Transverse colon (tissue), 4 donors: ENCODE results near the gene RGS4. TPM values are rescaled to one million over a fixed set of nuclear protein-coding genes. Genes with fewer than 3 reads are reported as not detected.

ENCODE experiments used
- DNase-seq: peaks from one replicate; pipeline ENCODE4 v3.0.0-alpha.2; 2019
- H3K27ac ChIP-seq, 4 donors: fragments of 200-600 bp; sonication (generic); 2 replicates each; pipeline ENCODE4 v1.5.1; 2016 to 2018; ENCODE audit warnings: inconsistent platforms in 4 of 4
- H3K27me3 ChIP-seq: fragments of 200-600 bp; sonication (generic); 2 replicates; pipeline ENCODE4 v1.5.1; 2017; ENCODE audit warnings: inconsistent platforms
- H3K36me3 ChIP-seq, 4 donors: fragments of 200-600 bp; sonication (generic); 2 replicates each; pipeline ENCODE4 v1.5.1; 2017 to 2019; ENCODE audit warnings: inconsistent platforms in 4 of 4
- H3K4me1 ChIP-seq, 4 donors: fragments of 200-600 bp; sonication (generic); 2 replicates each; pipeline ENCODE4 v1.5.1; 2017 to 2020; ENCODE audit warnings: inconsistent platforms in 4 of 4
- H3K4me3 ChIP-seq, 4 donors: fragments of 200-600 bp; sonication (generic); 1 replicate in 1 of 4; 2 replicates in 3 of 4; pipeline versions ENCODE4 v1.5.1 to v1.6.1; 2017 to 2019; ENCODE audit warnings: inconsistent platforms in 4 of 4
- H3K9me3 ChIP-seq, 2 donors: fragments of 200-600 bp; sonication (generic); 2 replicates each; pipeline ENCODE4 v1.5.1; 2017 to 2019; ENCODE audit warnings: inconsistent platforms in 2 of 2
- CTCF ChIP-seq, 5 experiments: fragments of 200-600 bp in 3 of 5; fragments of 450-650 bp in 2 of 5; sonication (generic) in 3 of 5; IDR thresholded peaks; 1 replicate in 2 of 5; 2 replicates in 3 of 5; pipeline ENCODE4 v1.5.1; 2016 to 2017; ENCODE audit warnings: antibody characterized with exemption in 5 of 5, inconsistent platforms in 3 of 5, mild to moderate bottlenecking in 2 of 5, moderate library complexity in 1 of 5
- EP300 ChIP-seq: sonication (generic); formaldehyde crosslinking; IDR thresholded peaks from one replicate; pipeline ENCODE4 v1.6.1; 2017; ENCODE audit warnings: antibody characterized with exemption, low read depth
- POLR2A ChIP-seq: fragments of 450-650 bp; IDR thresholded peaks from one replicate; pipeline ENCODE4 v1.6.1; 2016; ENCODE audit warnings: antibody characterized with exemption, mild to moderate bottlenecking, moderate library complexity
- POLR2AphosphoS5 ChIP-seq, 3 donors: sonication (generic); formaldehyde crosslinking; IDR thresholded peaks; one replicate each; pipeline ENCODE4 v1.6.1; 2016; ENCODE audit warnings: antibody characterized with exemption in 3 of 3
- WGBS, 2 donors: methylation state at CpG; one replicate each; pipeline ENCODE4 v1.1.5; 2018; ENCODE audit warnings: low coverage in 1 of 2; 5-methylcytosine and 5-hydroxymethylcytosine counted together
- in situ Hi-C, 4 donors: fragments of 200-750 bp; cut with MboI; loops; one replicate each; pipeline versions ENCODE4 v1.15.0 to v1.15.1; 2017; ENCODE audit warnings: low sequenced_read_pairs in 3 of 4, low pct_ligation_motif_present in 1 of 4, low pct_unique_long_range_greater_than_20kb in 1 of 4
- intact Hi-C: fragments of 100-400 bp; cut with DNase I; formaldehyde crosslinking; loops from one replicate; pipeline ENCODE4 v1.15.1; 2023; ENCODE audit warnings: low total_unique reads
- total RNA-seq, 4 donors: library from RNA; depleted of rRNA; stranded (reverse); fragments of >200 nt; gene quantifications; one replicate each; pipeline ENCODE4 v1.1.0, GENCODE V29; 2016

RGS4 gene
- total RNA-seq, 4 donors from 2014 or later = 0.37 to 2.2 (median 1.8) TPM

DNA sequence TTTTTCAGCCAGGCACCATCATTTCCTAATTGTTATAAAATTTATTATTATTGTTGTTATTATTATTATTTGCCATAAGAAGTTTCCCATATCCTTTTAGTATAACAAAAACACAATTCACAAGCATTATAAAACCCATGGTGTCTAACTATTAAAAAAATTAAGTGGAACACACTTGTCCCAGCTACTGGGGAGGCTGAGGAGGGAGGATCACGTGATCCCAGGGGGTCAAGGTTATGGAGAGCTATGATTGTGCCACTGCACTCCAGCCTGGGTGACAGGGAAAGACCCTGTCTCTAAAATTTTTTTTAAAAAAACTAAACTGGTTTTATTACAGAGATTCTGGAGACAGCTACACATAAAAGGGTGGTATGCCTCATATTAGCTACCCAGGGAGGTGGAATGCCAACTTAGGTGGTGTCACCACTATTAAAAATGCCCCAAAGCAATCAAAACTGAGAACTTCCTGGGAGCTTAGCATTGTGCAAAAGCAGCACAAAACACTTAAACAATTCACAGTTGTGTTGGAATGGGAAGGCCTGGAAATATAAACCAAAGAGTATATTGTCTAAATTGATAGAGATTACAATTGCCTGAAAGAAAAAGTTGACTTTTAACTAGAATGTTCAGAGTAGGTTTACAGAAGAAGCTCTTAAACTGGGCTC is 8.7 kb upstream of the RGS4 start:
- TF ChIP-seq CTCF (IDR thresholded peaks at IDR 0.05) (no peak), EP300 (no peak), POLR2A (no peak), POLR2AphosphoS5 (IDR thresholded peaks at IDR 0.05) (no peak)
- no peak overlapping the region for H3K27ac ChIP-seq
- intact Hi-C loops (loop anchor here (5.0 to 10.0 kb wide), 2 partner anchors 186 to 772 kb away; no protein-coding TSS in a partner anchor), in situ Hi-C loops (loop anchor here in 2 of 4 donors (25.0 kb wide), 1 partner anchor 252 kb away; the partner anchor contains the start of gene NUF2 (in 2 of the 2))
- no peak overlapping the region for H3K4me3 ChIP-seq
- DNase-seq = no peak
- 56 to 67% methylated on average over 1 of the region's 1 CpG for WGBS, 2 donors
- no peaks in the 10 kb centered on the region for H3K9me3 ChIP-seq
- H3K36me3 ChIP-seq = no peaks in the 10 kb centered on the region
- no peaks in the 10 kb centered on the region for H3K27me3 ChIP-seq
- no peaks in the 10 kb centered on the region for H3K4me1 ChIP-seq

- Histone ChIP-seq H3K27ac (no peak overlapping the region), H3K9me3 (no peaks in the 10 kb centered on the region), H3K36me3 (no peaks in the 10 kb centered on the region), H3K4me1 (no peaks in the 10 kb centered on the region), H3K27me3 (peaks cover 6% of the 10 kb centered on the region), H3K4me3 (no peak overlapping the region)
- in situ Hi-C loops = loop anchor here in 2 of 4 donors (25.0 kb wide), 1 partner anchor 249 kb away; the partner anchor contains the start of gene NUF2 (in 2 of the 2)
- no peak for DNase-seq
- no peak for TF ChIP-seq POLR2A
- intact Hi-C loops = loop anchor here (5.0 to 10.0 kb wide), 2 partner anchors 188 to 769 kb away; no protein-coding TSS in a partner anchor
Measured at GRCh38 chr1:163063143-163063542, 6.0 kb upstream of the RGS4 start.

- 60 to 73% methylated on average over 2 to 3 of the region's 3 CpGs for WGBS, 2 donors
Measured at GRCh38 chr1:163063610-163064009, 5.6 kb upstream of the RGS4 start.

DNA sequence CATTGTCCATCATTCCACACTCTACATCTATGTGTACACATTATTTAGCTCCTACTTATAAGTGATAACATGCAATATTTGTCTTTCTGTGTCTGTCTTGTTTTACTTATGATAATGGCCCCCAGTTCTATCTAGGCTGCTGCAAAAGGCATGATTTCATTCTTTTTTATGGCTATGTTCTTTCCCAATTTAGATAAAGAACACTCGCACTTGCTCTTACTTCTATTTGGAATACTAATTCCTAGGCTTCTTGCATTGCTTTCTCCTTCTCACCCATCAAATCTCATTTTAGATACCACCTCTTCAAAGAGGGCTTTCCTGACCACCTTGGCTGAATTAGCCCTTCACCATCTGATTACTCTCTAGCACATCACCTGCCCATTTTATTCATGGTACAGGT is 3.0 kb upstream of the RGS4 start:
- DNase-seq = no peak
- in situ Hi-C loops = loop anchor here in 2 of 4 donors (25.0 kb wide), 1 partner anchor 246 kb away; the partner anchor contains the start of gene NUF2 (in 2 of the 2)
- Histone ChIP-seq H3K4me1 (no peaks in the 10 kb centered on the region), H3K9me3 (no peaks in the 10 kb centered on the region), H3K27me3 (peaks cover 33% of the 10 kb centered on the region), H3K27ac (no peak overlapping the region), H3K4me3 (no peak overlapping the region), H3K36me3 (no peaks in the 10 kb centered on the region)
- intact Hi-C loops = loop anchor here (10.0 kb wide), 1 partner anchor 191 kb away; no protein-coding TSS in a partner anchor
- 68 to 75% methylated on average over 1 of the region's 1 CpG for WGBS, 2 donors
- no peak for TF ChIP-seq CTCF (IDR thresholded peaks at IDR 0.05)
- TF ChIP-seq EP300 = no peak
- no peak for TF ChIP-seq POLR2AphosphoS5 (IDR thresholded peaks at IDR 0.05)
- no peak for TF ChIP-seq POLR2A

More at GRCh38 chr1:163063610-163064009, 5.6 kb upstream of the RGS4 start:
- Histone ChIP-seq H3K4me3 (no peak overlapping the region), H3K4me1 (no peaks in the 10 kb centered on the region), H3K27me3 (peaks cover 10% of the 10 kb centered on the region), H3K27ac (no peak overlapping the region), H3K9me3 (no peaks in the 10 kb centered on the region), H3K36me3 (no peaks in the 10 kb centered on the region)
- in situ Hi-C loops = loop anchor here in 2 of 4 donors (25.0 kb wide), 1 partner anchor 249 kb away; the partner anchor contains the start of gene NUF2 (in 2 of the 2)
- intact Hi-C loops = loop anchor here (5.0 to 10.0 kb wide), 2 partner anchors 189 to 769 kb away; no protein-coding TSS in a partner anchor
- TF ChIP-seq CTCF (IDR thresholded peaks at IDR 0.05) = no peak
- no peak for TF ChIP-seq POLR2A
- no peak for TF ChIP-seq POLR2AphosphoS5 (IDR thresholded peaks at IDR 0.05)
- no peak for TF ChIP-seq EP300
- no peak for DNase-seq
